ENCODE measurements around the gene CTBP2. TPM values are rescaled to one million over a fixed set of nuclear protein-coding genes. Genes with fewer than 3 reads are reported as not detected.

Gene CTBP2
- total RNA-seq, 1 experiment from 2014 or later: 212 TPM

DNA sequence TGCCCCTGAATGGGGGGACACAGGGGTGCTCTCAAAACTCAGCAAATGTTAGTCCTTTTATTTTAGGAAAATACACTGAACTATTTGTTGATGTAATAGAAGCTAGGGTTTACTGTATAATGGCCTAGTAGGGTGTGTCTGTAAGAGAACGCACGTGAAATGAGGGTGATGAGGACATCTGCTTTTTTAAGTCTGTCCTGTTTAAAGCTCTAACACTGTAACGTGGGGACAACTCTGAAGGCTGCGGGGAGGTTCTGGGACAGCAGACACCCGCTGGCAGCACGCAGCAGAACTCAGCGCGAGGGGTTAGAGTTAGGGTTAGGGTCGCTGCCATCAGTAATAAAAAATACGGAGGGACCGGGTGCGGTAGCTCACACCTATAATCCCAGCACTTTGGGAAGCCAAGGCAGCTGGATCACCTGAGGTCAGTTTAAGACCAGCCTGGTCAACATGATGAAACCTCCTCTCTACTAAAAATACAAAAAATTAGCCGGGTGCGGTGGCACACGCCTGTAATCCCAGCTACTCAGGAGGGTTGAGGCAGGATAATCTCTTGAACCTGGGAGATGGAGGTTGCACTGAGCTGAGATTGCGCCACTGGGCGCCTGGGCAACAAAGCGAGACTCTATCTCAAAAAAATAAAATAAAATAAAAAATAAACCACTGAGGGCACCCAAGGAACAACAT, 98.0 kb downstream of the CTBP2 start:
- H3K79me2 ChIP-seq (ENCODE audit: insufficient read depth, low read length): peaks cover 58% of the 10 kb centered on the region; the same call in 1 of the 2 replicates

More for the DNA sequence above, 98.0 kb downstream of the CTBP2 start:
- no peak for DNase-seq
- H3K14ac ChIP-seq (ENCODE audit: insufficient read depth, low read length): no peak overlapping the region
- H3T11ph ChIP-seq (ENCODE audit: low read length): no peak overlapping the region
- H2BK15ac ChIP-seq (ENCODE audit: low read depth, low read length): no peak overlapping the region
- H3K79me1 ChIP-seq (ENCODE audit: insufficient read depth, low read depth, low read length, poor library complexity, severe bottlenecking): peaks cover 20% of the 10 kb centered on the region
- H4K91ac ChIP-seq (ENCODE audit: insufficient read length, low read depth, low read length): no peak overlapping the region
- no peak overlapping the region for H3K18ac ChIP-seq (ENCODE audit: insufficient read length, low read depth, low read length)
- H3K27ac ChIP-seq (ENCODE audit: insufficient read length, low read depth, low read length): no peak overlapping the region
- Mint-ChIP-seq H3K27me3 (ENCODE audit: low read depth) (no peaks in the 10 kb centered on the region; the same call in none of the 2 replicates), H3K4me3 (peak overlapping the region in 1 of 2 experiments; percentile 34; a peak in 1 of 5 replicates), H3K9me3 (no peaks in the 10 kb centered on the region), H3K27ac (peak overlapping the region; percentile 71 to 97 (median 78); a peak in 6 of 7 replicates), H3K36me3 (ENCODE audit: insufficient read depth in 1 of 3, low read depth in 3 of 3) (peaks cover 46 to 74% (median 56%) of the 10 kb centered on the region in 3 experiments), H3K4me1 (peaks cover 78 to 87% of the 10 kb centered on the region in 2 experiments)
- H4K8ac ChIP-seq (replicated peaks; ENCODE audit: insufficient read length, low read depth, low read length): no peak overlapping the region
- H4K5ac ChIP-seq (ENCODE audit: insufficient read length, low read depth, low read length): no peak overlapping the region
- H3K23me2 ChIP-seq (ENCODE audit: insufficient read length, low read depth, low read length, poor library complexity, severe bottlenecking): no peaks in the 10 kb centered on the region
- WGBS (ENCODE audit: extremely low coverage, insufficient read length, low lambda C conversion rate): no CpG with 5 or more reads among the region's 18 CpGs
- H2AFZ ChIP-seq (ENCODE audit: low read length): no peak overlapping the region
- H3K27me3 ChIP-seq (ENCODE audit: insufficient read depth, low read length): no peaks in the 10 kb centered on the region
- no peaks in the 10 kb centered on the region for H3K9me3 ChIP-seq (ENCODE audit: control insufficient read depth, low read depth, low read length)
- H2BK20ac ChIP-seq (ENCODE audit: low read depth, low read length, poor library complexity, severe bottlenecking): no peak overlapping the region
- no peak overlapping the region for H2BK120ac ChIP-seq (ENCODE audit: low read depth, low read length, poor library complexity, severe bottlenecking)
- TF ChIP-seq, protein P1, sequence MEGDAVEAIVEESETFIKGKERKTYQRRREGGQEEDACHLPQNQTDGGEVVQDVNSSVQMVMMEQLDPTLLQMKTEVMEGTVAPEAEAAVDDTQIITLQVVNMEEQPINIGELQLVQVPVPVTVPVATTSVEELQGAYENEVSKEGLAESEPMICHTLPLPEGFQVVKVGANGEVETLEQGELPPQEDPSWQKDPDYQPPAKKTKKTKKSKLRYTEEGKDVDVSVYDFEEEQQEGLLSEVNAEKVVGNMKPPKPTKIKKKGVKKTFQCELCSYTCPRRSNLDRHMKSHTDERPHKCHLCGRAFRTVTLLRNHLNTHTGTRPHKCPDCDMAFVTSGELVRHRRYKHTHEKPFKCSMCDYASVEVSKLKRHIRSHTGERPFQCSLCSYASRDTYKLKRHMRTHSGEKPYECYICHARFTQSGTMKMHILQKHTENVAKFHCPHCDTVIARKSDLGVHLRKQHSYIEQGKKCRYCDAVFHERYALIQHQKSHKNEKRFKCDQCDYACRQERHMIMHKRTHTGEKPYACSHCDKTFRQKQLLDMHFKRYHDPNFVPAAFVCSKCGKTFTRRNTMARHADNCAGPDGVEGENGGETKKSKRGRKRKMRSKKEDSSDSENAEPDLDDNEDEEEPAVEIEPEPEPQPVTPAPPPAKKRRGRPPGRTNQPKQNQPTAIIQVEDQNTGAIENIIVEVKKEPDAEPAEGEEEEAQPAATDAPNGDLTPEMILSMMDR (conservative IDR thresholded peaks at IDR 0.05): no peak
- H2BK12ac ChIP-seq (ENCODE audit: insufficient read length, low read depth, low read length): no peak overlapping the region
- no peak overlapping the region for H2AK5ac ChIP-seq (ENCODE audit: insufficient read length, low read length)
- no peak overlapping the region for H3K23ac ChIP-seq (ENCODE audit: insufficient read length, low read depth, low read length)
- H4K20me1 ChIP-seq (ENCODE audit: control insufficient read depth, insufficient read depth, insufficient read length): peaks cover 6% of the 10 kb centered on the region
- H3K4ac ChIP-seq (ENCODE audit: low read depth, low read length): no peak overlapping the region
- H3K4me1 ChIP-seq (ENCODE audit: insufficient read depth, low read length): peaks cover 13% of the 10 kb centered on the region; the same call in 1 of the 2 replicates
- H2BK5ac ChIP-seq (ENCODE audit: insufficient read length, low read length): no peak overlapping the region
- H3K56ac ChIP-seq (ENCODE audit: insufficient read length, low read depth, low read length): no peak overlapping the region
- no peak overlapping the region for H3K4me2 ChIP-seq (ENCODE audit: insufficient read depth, insufficient read length, low read length)
- H3K9ac ChIP-seq (ENCODE audit: extremely low read depth, insufficient read length, low read length): no peak overlapping the region
